ENCODE data around the gene KHDC4.

KHDC4 gene

GRCh38 chr1:155942578-155943141 lies 8.4 kb upstream of the KHDC4 start:
- peaks cover 13% of the 10 kb centered on the region for H3K36me3 ChIP-seq
- no peak overlapping the region for H3K4me3 ChIP-seq
- H3K9ac ChIP-seq = peak overlapping the region; percentile 51; the same call in 1 of the 2 replicates
- peak overlapping the region; percentile 83 for H3K4me2 ChIP-seq
- H3K27me3 ChIP-seq = no peaks in the 10 kb centered on the region
- peaks cover 37% of the 10 kb centered on the region for H4K20me1 ChIP-seq
- no peak for TF ChIP-seq Cebpa-rat (IDR thresholded peaks at IDR 0.05)
- peak overlapping the region; percentile 55; the same call in 1 of the 2 replicates for H3K27ac ChIP-seq
- no peaks in the 10 kb centered on the region for H3K9me3 ChIP-seq
- peaks cover 96% of the 10 kb centered on the region for H3K4me1 ChIP-seq

GRCh38 chr1:155941845-155942531 lies 7.8 kb upstream of the KHDC4 start:
- H4K20me1 ChIP-seq = peaks cover 30% of the 10 kb centered on the region
- peak overlapping the region; percentile 51 for H3K9ac ChIP-seq
- no peak for TF ChIP-seq Cebpa-rat (IDR thresholded peaks at IDR 0.05)
- peaks cover 89% of the 10 kb centered on the region for H3K4me1 ChIP-seq
- no peak overlapping the region for H3K4me3 ChIP-seq
- no peaks in the 10 kb centered on the region for H3K9me3 ChIP-seq
- peaks cover 7% of the 10 kb centered on the region for H3K36me3 ChIP-seq
- H3K27me3 ChIP-seq = no peaks in the 10 kb centered on the region
- peak overlapping the region; percentile 55 for H3K27ac ChIP-seq
- H3K4me2 ChIP-seq = peak overlapping the region; percentile 83

- Histone ChIP-seq H3K4me1 (peaks cover 82% of the 10 kb centered on the region), H3K27ac (peak within 1 kb of the TSS; percentile 55), H3K4me3 (peak within 1 kb of the TSS; percentile 21; the same call in 1 of the 2 replicates), H3K9ac (peak within 1 kb of the TSS; percentile 51), H3K9me3 (no peaks in the 10 kb centered on the region), H3K4me2 (peak within 1 kb of the TSS; percentile 83), H4K20me1 (peaks cover 22% of the 10 kb centered on the region), H3K36me3 (no peaks in the 10 kb centered on the region; the same call in 1 of the 2 replicates), H3K27me3 (no peaks in the 10 kb centered on the region)
- TF ChIP-seq Cebpa-rat (IDR thresholded peaks at IDR 0.05) = no peak; the same call in 1 of the 2 replicates
Observed at GRCh38 chr1:155940993-155941844, 7.0 kb upstream of the KHDC4 start, which contains the start of gene RXFP4. Gene RXFP4 (plus strand): TSS chr1:155941638. CDS start chr1:155941710, 72 bp downstream.

DNA sequence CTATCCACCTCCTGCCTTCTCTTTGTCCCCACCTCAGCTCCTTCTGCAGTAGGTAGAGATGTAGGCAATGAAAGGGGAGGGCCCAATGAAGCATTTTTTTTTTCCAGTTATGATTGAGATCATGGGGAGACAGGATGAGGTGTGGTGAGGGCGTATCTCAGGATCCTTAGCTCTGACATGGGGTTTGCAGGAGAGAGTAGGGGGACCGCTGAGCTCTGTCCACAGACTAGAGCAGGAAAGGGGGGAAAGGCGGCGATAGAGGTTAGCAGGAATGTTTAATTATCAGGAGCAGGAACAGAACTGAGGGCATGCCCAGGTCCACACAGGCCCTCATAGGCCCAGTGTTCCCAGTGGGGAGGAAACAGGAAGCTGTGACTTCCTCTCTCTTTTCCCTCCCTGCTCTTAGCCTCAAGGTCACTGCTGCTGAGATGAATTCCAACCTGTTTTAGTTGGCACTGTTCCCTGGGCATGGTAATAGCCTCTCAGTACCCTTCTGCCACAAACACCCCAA lies 6.3 kb upstream of the KHDC4 start:
- H3K27me3 ChIP-seq = no peaks in the 10 kb centered on the region
- H3K4me1 ChIP-seq = peaks cover 75% of the 10 kb centered on the region
- H3K9me3 ChIP-seq = no peaks in the 10 kb centered on the region
- no peaks in the 10 kb centered on the region for H3K36me3 ChIP-seq
- peak overlapping the region; percentile 83 for H3K4me2 ChIP-seq
- H3K4me3 ChIP-seq = peak overlapping the region; percentile 21; the same call in 1 of the 2 replicates
- H3K9ac ChIP-seq = peak overlapping the region; percentile 51; the same call in 1 of the 2 replicates
- no peak for TF ChIP-seq Cebpa-rat (IDR thresholded peaks at IDR 0.05)
- H3K27ac ChIP-seq = peak overlapping the region; percentile 55
- peaks cover 16% of the 10 kb centered on the region for H4K20me1 ChIP-seq

DNA sequence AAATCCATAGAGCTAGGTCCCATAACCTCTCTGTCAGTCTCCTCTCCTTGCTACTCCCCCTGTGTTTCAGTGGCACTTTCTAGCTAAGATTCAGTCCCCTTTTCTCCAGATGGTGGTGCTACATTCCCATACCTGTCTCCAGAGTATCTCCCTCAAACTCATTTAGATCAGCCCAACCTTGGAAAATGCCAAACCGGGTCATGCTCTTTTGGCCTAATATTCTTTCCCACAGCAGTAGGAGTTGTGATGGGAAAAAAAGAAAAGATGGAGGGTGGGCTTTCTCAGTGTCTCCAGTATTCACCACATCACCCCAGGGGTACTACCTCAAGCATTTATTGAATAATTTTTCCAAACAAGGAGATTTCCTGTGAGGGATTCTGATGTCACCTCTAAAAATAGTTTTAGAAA lies 4.0 kb upstream of the KHDC4 start:
- Histone ChIP-seq H3K4me3 (no peak overlapping the region), H3K36me3 (peaks cover 5% of the 10 kb centered on the region; the same call in 1 of the 2 replicates), H3K4me2 (peak overlapping the region; percentile 83), H4K20me1 (peaks cover 7% of the 10 kb centered on the region; the same call in 1 of the 2 replicates), H3K4me1 (peaks cover 64% of the 10 kb centered on the region), H3K27me3 (no peaks in the 10 kb centered on the region), H3K27ac (no peak overlapping the region), H3K9ac (no peak overlapping the region), H3K9me3 (no peaks in the 10 kb centered on the region)
- no peak for TF ChIP-seq Cebpa-rat (IDR thresholded peaks at IDR 0.05)

- H3K9me3 ChIP-seq = no peaks in the 10 kb centered on the region
Observed at GRCh38 chr1:155934936-155935590, 850 bp upstream of the KHDC4 start.

DNA sequence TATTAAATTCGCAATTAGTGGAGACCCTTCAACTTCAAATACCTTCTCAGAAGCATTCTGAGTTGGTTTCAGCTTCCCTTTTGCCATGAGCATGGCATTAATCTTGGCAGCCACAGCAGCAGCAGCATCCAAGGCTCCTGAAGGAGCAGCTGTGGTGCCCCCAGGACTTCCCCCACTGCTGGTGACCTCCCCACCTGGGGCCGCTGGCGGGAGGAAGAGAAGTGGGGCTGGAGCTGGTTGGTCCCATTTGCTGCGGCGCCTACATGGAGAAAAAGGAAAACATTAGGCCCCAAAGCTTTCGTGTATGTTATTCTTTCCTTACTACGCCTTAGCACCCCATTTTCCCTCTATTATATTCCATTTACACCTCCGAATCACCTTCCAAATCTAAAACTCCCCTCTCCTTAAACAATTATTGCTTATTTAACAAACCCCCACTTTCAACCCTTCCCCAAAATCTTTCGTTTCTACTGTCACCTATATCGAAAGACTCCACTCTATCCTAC lies 569 bp downstream of the KHDC4 start:
- Histone ChIP-seq H3K4me2 (peak overlapping the region; percentile 84), H3K9me3 (no peaks in the 10 kb centered on the region), H3K4me1 (peaks cover 49% of the 10 kb centered on the region), H3K4me3 (peak overlapping the region; percentile 93), H3K36me3 (peaks cover 50% of the 10 kb centered on the region), H3K9ac (peak overlapping the region; percentile 97), H3K27me3 (no peaks in the 10 kb centered on the region), H4K20me1 (peaks cover 53% of the 10 kb centered on the region), H3K27ac (peak overlapping the region; percentile 97)
- no peak for TF ChIP-seq Cebpa-rat (IDR thresholded peaks at IDR 0.05)

More at GRCh38 chr1:155934936-155935590, 850 bp upstream of the KHDC4 start:
- Histone ChIP-seq H3K27ac (peak overlapping the region; percentile 97), H3K4me1 (peaks cover 63% of the 10 kb centered on the region), H3K36me3 (peaks cover 36% of the 10 kb centered on the region), H3K27me3 (no peaks in the 10 kb centered on the region), H3K4me3 (peak overlapping the region; percentile 93), H4K20me1 (peaks cover 39% of the 10 kb centered on the region), H3K4me2 (peak overlapping the region; percentile 90), H3K9ac (peak overlapping the region; percentile 97)
- no peak for TF ChIP-seq Cebpa-rat (IDR thresholded peaks at IDR 0.05)

- no peaks in the 10 kb centered on the region for H3K27me3 ChIP-seq
- H4K20me1 ChIP-seq = peaks cover 64% of the 10 kb centered on the region
- H3K9me3 ChIP-seq = no peaks in the 10 kb centered on the region
- peak overlapping the region; percentile 84 for H3K4me2 ChIP-seq
- H3K4me3 ChIP-seq = 0 out of 2 replicates have a peak overlapping the region, but pooled peaks have one; percentile 93
- H3K36me3 ChIP-seq = peaks cover 62% of the 10 kb centered on the region
- H3K4me1 ChIP-seq = peaks cover 43% of the 10 kb centered on the region
- no peak for TF ChIP-seq Cebpa-rat (IDR thresholded peaks at IDR 0.05)
- no peak overlapping the region for H3K27ac ChIP-seq
- peak overlapping the region; percentile 50 for H3K9ac ChIP-seq
Observed at GRCh38 chr1:155932487-155932886, 1.7 kb downstream of the KHDC4 start.

DNA sequence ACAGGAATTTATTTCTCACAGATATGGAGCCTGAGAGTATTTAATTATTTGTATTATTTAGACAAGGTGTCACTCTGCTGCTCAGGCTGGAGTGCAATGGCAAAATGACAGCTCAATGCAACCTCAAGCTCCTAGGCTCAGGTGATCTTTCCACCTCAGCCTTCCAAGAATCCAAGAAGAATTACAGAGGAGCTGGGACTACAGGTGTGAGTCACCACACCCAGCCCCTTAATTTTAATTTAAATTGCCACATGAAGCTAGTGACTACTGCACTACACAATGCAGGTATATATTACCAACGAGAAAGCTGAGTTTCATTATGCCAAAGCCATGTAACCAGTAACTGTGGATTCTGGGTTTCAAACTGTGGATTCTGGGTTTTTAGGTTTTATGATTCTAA lies 2.1 kb downstream of the KHDC4 start:
- TF ChIP-seq Cebpa-rat (IDR thresholded peaks at IDR 0.05) = no peak
- H3K4me1 ChIP-seq = peaks cover 43% of the 10 kb centered on the region
- no peak overlapping the region for H3K4me3 ChIP-seq
- H4K20me1 ChIP-seq = peaks cover 68% of the 10 kb centered on the region
- H3K9ac ChIP-seq = peak overlapping the region; percentile 50
- H3K27me3 ChIP-seq = no peaks in the 10 kb centered on the region
- H3K36me3 ChIP-seq = peaks cover 66% of the 10 kb centered on the region
- H3K9me3 ChIP-seq = no peaks in the 10 kb centered on the region
- no peak overlapping the region for H3K27ac ChIP-seq
- peak overlapping the region; percentile 84 for H3K4me2 ChIP-seq
